Measurements from ENCODE around the gene ZDHHC13. TPM values are rescaled to one million over a fixed set of nuclear protein-coding genes. Genes with fewer than 3 reads are reported as not detected.

Gene ZDHHC13
- total RNA-seq, 1 experiment from 2014 or later = 8.3 TPM

- no TSS peak for BruUV-seq (replicated peaks)
- Mint-ChIP-seq H3K9me3 (ENCODE audit: unreplicated experiment) (no peaks in the 10 kb centered on the region), H3K36me3 (ENCODE audit: insufficient read depth, unreplicated experiment) (no peaks in the 10 kb centered on the region), H3K27ac (ENCODE audit: low read depth, unreplicated experiment) (no peak overlapping the region), H3K4me3 (ENCODE audit: unreplicated experiment) (no peak overlapping the region), H3K4me1 (ENCODE audit: insufficient read depth, unreplicated experiment) (no peaks in the 10 kb centered on the region), H3K27me3 (ENCODE audit: insufficient read depth, unreplicated experiment) (peaks cover 19% of the 10 kb centered on the region)
- TF ChIP-seq, protein P1, sequence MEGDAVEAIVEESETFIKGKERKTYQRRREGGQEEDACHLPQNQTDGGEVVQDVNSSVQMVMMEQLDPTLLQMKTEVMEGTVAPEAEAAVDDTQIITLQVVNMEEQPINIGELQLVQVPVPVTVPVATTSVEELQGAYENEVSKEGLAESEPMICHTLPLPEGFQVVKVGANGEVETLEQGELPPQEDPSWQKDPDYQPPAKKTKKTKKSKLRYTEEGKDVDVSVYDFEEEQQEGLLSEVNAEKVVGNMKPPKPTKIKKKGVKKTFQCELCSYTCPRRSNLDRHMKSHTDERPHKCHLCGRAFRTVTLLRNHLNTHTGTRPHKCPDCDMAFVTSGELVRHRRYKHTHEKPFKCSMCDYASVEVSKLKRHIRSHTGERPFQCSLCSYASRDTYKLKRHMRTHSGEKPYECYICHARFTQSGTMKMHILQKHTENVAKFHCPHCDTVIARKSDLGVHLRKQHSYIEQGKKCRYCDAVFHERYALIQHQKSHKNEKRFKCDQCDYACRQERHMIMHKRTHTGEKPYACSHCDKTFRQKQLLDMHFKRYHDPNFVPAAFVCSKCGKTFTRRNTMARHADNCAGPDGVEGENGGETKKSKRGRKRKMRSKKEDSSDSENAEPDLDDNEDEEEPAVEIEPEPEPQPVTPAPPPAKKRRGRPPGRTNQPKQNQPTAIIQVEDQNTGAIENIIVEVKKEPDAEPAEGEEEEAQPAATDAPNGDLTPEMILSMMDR (IDR thresholded peaks at IDR 0.05; ENCODE audit: unreplicated experiment) = no peak
- CTCF ChIA-PET = interaction anchor here (4.9 kb wide), 1 partner anchor 35 kb away, joined by 27 read pairs; no protein-coding TSS in a partner anchor
- POLR2A ChIA-PET = no interaction called here
- DNase-seq (ENCODE audit: unreplicated experiment) = no peak
- intact Hi-C loops (cut with micrococcal nuclease) = no loop called here
Observed at GRCh38 chr11:19111809-19112208, 5.2 kb upstream of the ZDHHC13 start.

GRCh38 chr11:19116276-19116970 lies 545 bp upstream of the ZDHHC13 start:
- no TSS peak for BruUV-seq (replicated peaks)
- peak overlapping the region; percentile 82 for H3K4me3 Mint-ChIP-seq (ENCODE audit: unreplicated experiment)
- TF ChIP-seq, protein P1 (IDR thresholded peaks at IDR 0.05; ENCODE audit: unreplicated experiment) = no peak
- no peak for DNase-seq (ENCODE audit: unreplicated experiment)
- peak overlapping the region; percentile 69 for H3K27ac Mint-ChIP-seq (ENCODE audit: low read depth, unreplicated experiment)
- H3K27me3 Mint-ChIP-seq (ENCODE audit: insufficient read depth, unreplicated experiment) = peaks cover 19% of the 10 kb centered on the region
- H3K9me3 Mint-ChIP-seq (ENCODE audit: unreplicated experiment) = no peaks in the 10 kb centered on the region
- H3K36me3 Mint-ChIP-seq (ENCODE audit: insufficient read depth, unreplicated experiment) = no peaks in the 10 kb centered on the region
- ChIA-PET CTCF (interaction anchor here (0.6 to 2.3 kb wide), 9 partner anchors 13 to 436 kb away, joined by 3 to 11 read pairs (median 3); no protein-coding TSS in a partner anchor), POLR2A (interaction anchor here (0.7 to 1.2 kb wide), 6 partner anchors 11 to 122 kb away, joined by 3 to 6 read pairs (median 4); no protein-coding TSS in a partner anchor)
- intact Hi-C loops (cut with micrococcal nuclease) = no loop called here
- H3K4me1 Mint-ChIP-seq (ENCODE audit: insufficient read depth, unreplicated experiment) = peaks cover 9% of the 10 kb centered on the region

- TF ChIP-seq, protein P1 (IDR thresholded peaks at IDR 0.05; ENCODE audit: unreplicated experiment) = no peak
- H3K36me3 Mint-ChIP-seq (ENCODE audit: insufficient read depth, unreplicated experiment) = no peaks in the 10 kb centered on the region
- ChIA-PET POLR2A (no interaction called here), CTCF (interaction anchor here (0.6 kb wide), 1 partner anchor 169 kb away, joined by 4 read pairs; no protein-coding TSS in a partner anchor)
- peaks cover 14% of the 10 kb centered on the region for H3K27me3 Mint-ChIP-seq (ENCODE audit: insufficient read depth, unreplicated experiment)
- peak overlapping the region; percentile 82 for H3K4me3 Mint-ChIP-seq (ENCODE audit: unreplicated experiment)
- H3K9me3 Mint-ChIP-seq (ENCODE audit: unreplicated experiment) = no peaks in the 10 kb centered on the region
- peaks cover 16% of the 10 kb centered on the region for H3K4me1 Mint-ChIP-seq (ENCODE audit: insufficient read depth, unreplicated experiment)
- H3K27ac Mint-ChIP-seq (ENCODE audit: low read depth, unreplicated experiment) = peak overlapping the region; percentile 69
- intact Hi-C loops (cut with micrococcal nuclease) = loop anchor here (1.0 kb wide), 2 partner anchors 40 to 46 kb away; no protein-coding TSS in a partner anchor
- DNase-seq (ENCODE audit: unreplicated experiment) = no peak
- no TSS peak for BruUV-seq (replicated peaks)
Observed at GRCh38 chr11:19117760-19118097, 761 bp downstream of the ZDHHC13 start.

- Mint-ChIP-seq H3K27ac (ENCODE audit: low read depth, unreplicated experiment) (no peak overlapping the region), H3K4me3 (ENCODE audit: unreplicated experiment) (no peak overlapping the region), H3K36me3 (ENCODE audit: insufficient read depth, unreplicated experiment) (no peaks in the 10 kb centered on the region), H3K9me3 (ENCODE audit: unreplicated experiment) (no peaks in the 10 kb centered on the region), H3K27me3 (ENCODE audit: insufficient read depth, unreplicated experiment) (no peaks in the 10 kb centered on the region), H3K4me1 (ENCODE audit: insufficient read depth, unreplicated experiment) (peaks cover 16% of the 10 kb centered on the region)
- no peak for DNase-seq (ENCODE audit: unreplicated experiment)
- no TSS peak for BruUV-seq (replicated peaks)
- CTCF ChIA-PET = interaction anchor here (0.6 to 1.9 kb wide), 5 partner anchors 21 to 118 kb away, joined by 3 to 15 read pairs (median 3); no protein-coding TSS in a partner anchor
- TF ChIP-seq, protein P1 (IDR thresholded peaks at IDR 0.05; ENCODE audit: unreplicated experiment) = no peak
- POLR2A ChIA-PET = no interaction called here
- intact Hi-C loops (cut with micrococcal nuclease) = no loop called here
Observed at GRCh38 chr11:19121646-19122045, 4.7 kb downstream of the ZDHHC13 start.

Measured in MCF 10A (cell line).